ENCODE results near the gene SPARCL1. TPM values are rescaled to one million over a fixed set of nuclear protein-coding genes. Genes with fewer than 3 reads are reported as not detected.

SPARCL1 gene
- total RNA-seq, 1 donor = not detected

DNA sequence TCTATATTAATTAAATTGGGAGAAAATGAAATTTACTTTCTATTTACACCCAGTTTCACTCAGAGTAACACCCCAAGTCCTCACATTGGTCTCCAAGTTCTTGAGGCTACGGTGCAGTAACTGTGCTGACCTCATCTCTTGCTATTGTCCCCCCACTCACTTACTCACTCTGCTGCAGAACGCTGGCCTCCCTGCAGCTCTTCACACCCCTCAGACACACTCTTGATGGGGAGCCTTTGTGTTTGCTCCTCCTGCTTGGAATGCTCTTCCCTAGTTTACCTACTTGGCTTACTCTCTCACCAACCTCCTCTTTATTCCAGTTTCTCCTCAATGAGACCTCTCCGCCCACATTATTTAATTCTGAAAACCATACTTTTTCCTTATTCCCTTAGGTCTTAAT is 22.2 kb upstream of the SPARCL1 start:
- Histone ChIP-seq H3K9me3 (ENCODE audit: low read depth, low read length) (no peaks in the 10 kb centered on the region), H3K4me1 (ENCODE audit: insufficient read depth, low read length) (no peaks in the 10 kb centered on the region), H3K4me3 (ENCODE audit: low read length) (no peak overlapping the region), H3K27me3 (ENCODE audit: insufficient read depth, low read length) (no peaks in the 10 kb centered on the region)

DNA sequence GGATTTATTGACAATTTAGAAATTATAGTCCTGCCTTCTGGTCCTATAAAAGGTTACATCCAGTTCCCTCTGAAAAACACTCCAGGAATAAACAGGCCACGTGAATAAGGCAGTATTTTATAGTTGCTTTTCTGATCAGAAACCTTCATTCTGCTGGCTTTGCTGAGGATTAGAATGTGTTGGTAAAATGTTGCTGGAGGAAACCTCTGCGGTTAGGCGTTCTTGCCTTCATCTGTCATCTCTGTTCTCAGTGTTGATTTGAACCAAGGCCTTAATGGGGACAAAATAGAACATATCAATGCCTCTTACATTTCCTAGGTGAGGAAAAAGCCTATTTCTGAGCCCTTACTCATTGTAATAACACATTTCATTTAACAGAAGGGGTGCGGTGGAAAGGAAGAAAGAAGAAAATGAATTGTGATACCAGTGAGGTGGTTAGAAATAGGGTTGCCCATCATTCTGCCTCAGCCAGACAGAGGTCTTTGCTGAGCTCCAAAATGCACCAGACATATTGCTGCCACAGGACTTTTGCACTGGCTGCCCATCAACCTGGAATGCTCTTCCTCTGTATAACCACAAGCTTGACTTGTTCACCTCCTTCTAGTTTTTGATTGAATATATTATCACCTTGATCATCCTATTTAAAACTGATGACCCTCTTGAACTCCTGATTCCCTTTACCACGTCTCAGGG is 18.0 kb upstream of the SPARCL1 start:
- Histone ChIP-seq H3K27me3 (ENCODE audit: insufficient read depth, low read length) (no peaks in the 10 kb centered on the region), H3K9me3 (ENCODE audit: low read depth, low read length) (no peaks in the 10 kb centered on the region), H3K4me1 (ENCODE audit: insufficient read depth, low read length) (no peaks in the 10 kb centered on the region), H3K4me3 (ENCODE audit: low read length) (no peak overlapping the region)

GRCh38 chr4:87545052-87545451 is 15.9 kb upstream of the SPARCL1 start:
- Histone ChIP-seq H3K9me3 (ENCODE audit: low read depth, low read length) (no peaks in the 10 kb centered on the region), H3K4me3 (ENCODE audit: low read length) (no peak overlapping the region), H3K27me3 (ENCODE audit: insufficient read depth, low read length) (no peaks in the 10 kb centered on the region), H3K4me1 (ENCODE audit: insufficient read depth, low read length) (no peaks in the 10 kb centered on the region)

DNA sequence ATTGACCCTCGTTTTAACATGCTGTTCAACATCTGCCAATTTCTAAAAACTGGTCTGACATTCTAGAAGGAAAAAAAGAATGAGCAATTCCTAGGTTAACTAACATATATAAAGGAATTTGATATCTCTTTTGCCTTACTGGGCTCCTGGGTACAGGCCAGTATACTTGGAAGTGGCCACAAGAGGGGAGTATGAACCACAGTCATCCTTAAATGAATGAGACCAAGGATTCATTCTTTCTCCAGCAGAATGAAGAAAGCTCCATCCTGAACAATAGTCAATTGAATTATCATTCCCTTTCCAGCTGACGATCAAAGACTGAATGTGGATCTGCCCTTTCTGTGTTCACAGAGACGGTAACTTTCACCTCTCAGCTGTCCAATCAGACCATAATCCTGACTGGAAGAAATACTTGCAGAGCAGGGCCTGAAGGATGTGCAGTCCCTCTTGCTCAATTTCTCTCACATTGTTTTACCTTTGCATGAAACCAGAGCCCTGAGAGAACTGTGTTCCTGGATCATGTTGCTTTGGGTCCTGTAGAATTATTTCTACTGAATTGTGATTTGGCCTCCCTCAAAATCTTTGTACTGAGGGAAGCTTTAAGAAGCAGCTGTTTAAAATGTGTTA is 14.8 kb upstream of the SPARCL1 start:
- Histone ChIP-seq H3K4me3 (ENCODE audit: low read length) (no peak overlapping the region), H3K9me3 (ENCODE audit: low read depth, low read length) (no peaks in the 10 kb centered on the region), H3K4me1 (ENCODE audit: insufficient read depth, low read length) (no peaks in the 10 kb centered on the region), H3K27me3 (ENCODE audit: insufficient read depth, low read length) (no peaks in the 10 kb centered on the region)

DNA sequence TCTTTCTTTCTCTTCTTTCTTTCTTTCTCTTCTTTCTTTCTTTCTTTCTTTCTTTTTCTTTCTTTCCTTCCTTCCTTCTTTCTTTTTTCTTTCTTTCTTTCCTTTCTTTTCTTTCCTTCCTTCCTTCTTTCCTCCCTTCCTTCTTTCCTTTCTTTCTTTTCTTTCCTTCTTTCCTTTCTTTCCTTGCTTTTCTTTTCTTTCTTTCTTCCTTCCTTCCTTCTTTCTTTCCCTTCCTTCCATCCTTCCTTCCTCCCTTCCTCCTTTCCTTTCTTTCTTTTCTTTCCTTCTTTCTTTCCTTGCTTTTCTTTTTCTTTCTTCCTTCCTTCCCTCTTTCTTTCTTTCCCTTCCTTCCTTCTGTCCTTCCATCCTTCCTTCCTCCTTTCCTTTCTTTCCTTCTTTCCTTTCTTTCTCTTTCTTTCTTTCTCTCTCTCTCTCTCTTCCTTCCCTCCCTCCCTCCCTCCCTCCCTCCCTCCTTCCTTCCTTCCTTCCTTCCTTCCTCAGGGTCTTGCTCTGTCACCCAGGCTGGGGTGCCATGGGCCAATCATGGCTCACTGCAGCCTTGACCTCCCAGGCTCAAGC is 13.6 kb upstream of the SPARCL1 start:
- no peak overlapping the region for H3K4me3 ChIP-seq (ENCODE audit: low read length)
- no peaks in the 10 kb centered on the region for H3K27me3 ChIP-seq (ENCODE audit: insufficient read depth, low read length)
- H3K9me3 ChIP-seq (ENCODE audit: low read depth, low read length) = no peaks in the 10 kb centered on the region
- H3K4me1 ChIP-seq (ENCODE audit: insufficient read depth, low read length) = no peaks in the 10 kb centered on the region

- H3K27me3 ChIP-seq (ENCODE audit: insufficient read depth, low read length) = no peaks in the 10 kb centered on the region
- H3K4me3 ChIP-seq (ENCODE audit: low read length) = no peak overlapping the region
- H3K9me3 ChIP-seq (ENCODE audit: low read depth, low read length) = no peaks in the 10 kb centered on the region
- no peaks in the 10 kb centered on the region for H3K4me1 ChIP-seq (ENCODE audit: insufficient read depth, low read length)
Observed at GRCh38 chr4:87541956-87542709, 13.0 kb upstream of the SPARCL1 start.

GRCh38 chr4:87541521-87541920 is 12.3 kb upstream of the SPARCL1 start:
- Histone ChIP-seq H3K27me3 (ENCODE audit: insufficient read depth, low read length) (no peaks in the 10 kb centered on the region), H3K4me1 (ENCODE audit: insufficient read depth, low read length) (no peaks in the 10 kb centered on the region), H3K4me3 (ENCODE audit: low read length) (no peak overlapping the region), H3K9me3 (ENCODE audit: low read depth, low read length) (no peaks in the 10 kb centered on the region)

DNA sequence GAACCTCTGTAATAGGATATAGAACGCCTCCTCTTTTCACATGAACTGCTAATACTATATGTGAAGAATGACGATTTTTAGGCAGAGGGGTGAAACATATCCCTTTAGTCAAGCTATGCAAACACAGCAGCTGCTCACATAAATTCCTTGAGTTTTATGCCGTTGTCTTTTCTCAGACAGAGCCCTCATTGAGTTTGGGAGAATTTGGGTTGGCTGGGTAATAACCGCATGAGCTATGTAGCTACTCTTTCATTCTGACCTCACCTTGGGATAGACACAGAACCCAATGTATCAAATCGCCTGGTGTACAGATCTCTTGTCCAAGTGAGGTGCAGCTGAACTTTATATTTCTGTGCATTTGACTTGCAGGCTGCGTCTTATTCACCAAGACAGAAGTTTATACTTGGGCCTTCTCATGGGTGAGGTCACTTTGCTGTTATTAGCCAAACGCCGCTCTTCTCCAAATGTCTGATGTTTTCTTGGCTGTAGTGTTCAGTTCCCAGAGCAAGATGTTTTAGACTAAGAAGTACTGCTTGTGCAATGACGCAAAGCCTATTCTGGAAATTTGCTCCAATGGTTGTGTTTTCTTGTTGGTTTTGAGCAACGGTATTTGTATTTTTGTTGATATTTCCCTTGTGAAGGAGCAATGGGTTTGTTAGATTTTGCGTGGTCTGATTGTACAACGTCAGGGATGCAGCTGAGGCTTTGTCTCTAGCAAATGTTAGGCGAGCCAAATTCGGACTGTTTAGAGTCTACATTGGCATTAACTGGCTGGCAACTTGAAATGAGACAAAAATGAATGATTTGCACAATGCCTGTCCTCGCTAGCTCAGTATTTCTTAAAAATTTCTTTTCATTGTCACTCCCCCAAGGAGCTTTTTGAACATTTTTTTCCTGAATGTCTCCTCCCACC is 11.2 kb upstream of the SPARCL1 start:
- Histone ChIP-seq H3K4me1 (ENCODE audit: insufficient read depth, low read length) (no peaks in the 10 kb centered on the region), H3K4me3 (ENCODE audit: low read length) (no peak overlapping the region), H3K9me3 (ENCODE audit: low read depth, low read length) (no peaks in the 10 kb centered on the region), H3K27me3 (ENCODE audit: insufficient read depth, low read length) (no peaks in the 10 kb centered on the region)

GRCh38 chr4:87532907-87533306 is 3.7 kb upstream of the SPARCL1 start:
- Histone ChIP-seq H3K4me3 (ENCODE audit: low read length) (no peak overlapping the region), H3K9me3 (ENCODE audit: low read depth, low read length) (no peaks in the 10 kb centered on the region), H3K27me3 (ENCODE audit: insufficient read depth, low read length) (no peaks in the 10 kb centered on the region), H3K4me1 (ENCODE audit: insufficient read depth, low read length) (no peaks in the 10 kb centered on the region)

DNA sequence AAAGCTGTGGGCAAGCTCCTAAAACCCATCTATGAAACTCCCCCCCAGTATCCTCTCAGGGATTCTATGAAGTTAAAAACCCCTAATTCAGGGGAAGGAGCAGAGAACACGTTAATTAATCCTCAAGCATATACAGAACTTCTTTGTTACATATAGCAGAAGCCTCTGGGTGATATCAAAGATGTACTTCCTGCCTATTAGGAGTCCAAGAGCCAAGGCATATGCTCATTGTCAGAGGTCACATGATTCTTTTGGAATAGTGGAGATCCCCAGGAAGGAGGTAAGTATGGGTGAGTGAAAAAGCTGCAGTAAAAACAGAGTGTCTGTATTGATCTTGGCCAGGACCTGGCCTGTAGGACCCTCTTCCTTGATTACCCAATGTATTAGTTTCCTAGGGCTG is 2.9 kb upstream of the SPARCL1 start:
- no peaks in the 10 kb centered on the region for H3K4me1 ChIP-seq (ENCODE audit: insufficient read depth, low read length)
- no peaks in the 10 kb centered on the region for H3K9me3 ChIP-seq (ENCODE audit: low read depth, low read length)
- no peak overlapping the region for H3K4me3 ChIP-seq (ENCODE audit: low read length)
- H3K27me3 ChIP-seq (ENCODE audit: insufficient read depth, low read length) = no peaks in the 10 kb centered on the region

DNA sequence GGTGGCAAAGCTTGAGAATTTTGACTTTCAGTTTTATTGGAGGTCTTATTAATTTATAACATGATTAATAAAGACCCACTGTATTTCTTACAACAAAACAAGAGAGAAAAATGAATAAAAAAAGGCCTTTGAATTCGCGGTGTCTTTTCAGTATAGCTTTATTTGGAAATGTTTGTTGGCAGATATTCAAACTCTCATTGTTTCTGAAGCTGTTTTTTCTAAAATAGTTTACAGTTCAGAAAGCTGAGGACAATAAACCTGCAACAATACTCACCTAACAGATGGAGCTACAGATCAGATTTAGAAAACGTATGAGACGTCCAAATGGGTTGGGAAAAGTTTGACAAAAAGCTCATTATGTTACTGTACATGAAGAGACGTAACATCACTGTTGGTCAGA is 2.4 kb upstream of the SPARCL1 start:
- Histone ChIP-seq H3K9me3 (ENCODE audit: low read depth, low read length) (no peaks in the 10 kb centered on the region), H3K4me3 (ENCODE audit: low read length) (no peak overlapping the region), H3K4me1 (ENCODE audit: insufficient read depth, low read length) (no peaks in the 10 kb centered on the region), H3K27me3 (ENCODE audit: insufficient read depth, low read length) (no peaks in the 10 kb centered on the region)

DNA sequence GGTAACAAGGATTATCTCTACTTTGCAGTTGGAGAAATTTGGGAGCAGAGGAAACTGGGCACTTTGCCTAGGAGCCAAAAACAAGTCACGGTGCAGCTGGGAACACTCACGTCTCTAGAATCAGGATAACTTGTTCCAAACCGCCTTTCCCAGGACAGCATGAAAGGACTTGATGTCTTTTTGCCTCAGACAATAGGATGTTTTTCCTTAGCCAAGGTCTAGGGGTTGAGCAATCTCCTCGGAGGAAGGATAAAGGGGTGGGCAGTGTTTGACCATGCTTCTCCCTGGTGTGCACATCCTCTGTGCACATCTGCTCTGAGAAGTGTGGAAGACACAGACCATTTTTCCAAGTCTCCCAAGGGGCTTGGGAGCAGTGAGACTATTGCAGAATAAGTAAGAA is 1.7 kb upstream of the SPARCL1 start:
- Histone ChIP-seq H3K9me3 (ENCODE audit: low read depth, low read length) (no peaks in the 10 kb centered on the region), H3K4me3 (ENCODE audit: low read length) (no peak overlapping the region), H3K4me1 (ENCODE audit: insufficient read depth, low read length) (no peaks in the 10 kb centered on the region), H3K27me3 (ENCODE audit: insufficient read depth, low read length) (no peaks in the 10 kb centered on the region)

DNA sequence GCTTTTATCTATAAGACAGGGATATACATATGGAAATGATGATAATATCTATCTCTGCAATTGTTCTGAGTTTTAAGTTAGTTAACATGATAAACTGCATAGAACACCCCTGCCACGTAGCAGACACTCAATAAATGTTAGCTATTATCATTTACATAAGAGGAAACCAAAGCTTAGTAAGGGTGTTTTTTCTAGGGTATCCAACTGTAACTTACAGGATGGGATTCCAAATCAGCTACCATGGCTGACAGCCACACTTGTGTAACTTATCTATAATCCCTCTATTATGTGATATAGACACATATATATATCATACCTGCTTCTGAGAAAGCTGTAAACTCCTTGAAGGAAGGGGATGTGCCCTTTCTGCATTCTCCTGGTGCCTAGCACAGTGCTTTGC is 1.1 kb upstream of the SPARCL1 start:
- no peak overlapping the region for H3K4me3 ChIP-seq (ENCODE audit: low read length)
- no peaks in the 10 kb centered on the region for H3K9me3 ChIP-seq (ENCODE audit: low read depth, low read length)
- H3K27me3 ChIP-seq (ENCODE audit: insufficient read depth, low read length) = no peaks in the 10 kb centered on the region
- H3K4me1 ChIP-seq (ENCODE audit: insufficient read depth, low read length) = no peaks in the 10 kb centered on the region

- H3K4me1 ChIP-seq (ENCODE audit: insufficient read depth, low read length) = no peaks in the 10 kb centered on the region
- H3K4me3 ChIP-seq (ENCODE audit: low read length) = no peak overlapping the region
- H3K27me3 ChIP-seq (ENCODE audit: insufficient read depth, low read length) = no peaks in the 10 kb centered on the region
- no peaks in the 10 kb centered on the region for H3K9me3 ChIP-seq (ENCODE audit: low read depth, low read length)
Observed at GRCh38 chr4:87527431-87528220, 1.6 kb downstream of the SPARCL1 start.
